IMR-90 (cell line): Measurements from ENCODE around the gene MARCHF3.

ENCODE experiments used
- CTCF ChIP-seq: conservative IDR thresholded peaks from 2 replicates; pipeline ENCODE4 v1.5.1; 2012; ENCODE audit warnings: mild to moderate bottlenecking, low read depth, low read length, improper control_type of control experiment
- ELK1 ChIP-seq: fragments of 150-350 bp; IDR thresholded peaks from 2 replicates; pipeline ENCODE4 v1.6.1; 2016; ENCODE audit warnings: low read depth, mild to moderate bottlenecking, low read length, moderate library complexity, borderline replicate concordance
- POLR2A ChIP-seq: IDR thresholded peaks from 2 replicates; pipeline ENCODE4 v1.6.1; 2012; ENCODE audit warnings: mild to moderate bottlenecking, low read depth, low read length
- RCOR1 ChIP-seq: IDR thresholded peaks from 2 replicates; pipeline ENCODE4 v1.6.1; 2012; ENCODE audit warnings: mild to moderate bottlenecking, low read length, improper control_type of control experiment; ENCODE audit not compliant: insufficient replicate concordance
- RFX5 ChIP-seq: IDR thresholded peaks from 2 replicates; pipeline ENCODE4 v1.8.0; 2012; ENCODE audit warnings: low read depth, mild to moderate bottlenecking, low read length, moderate library complexity

GRCh38 chr5:126878085-126878484 lies 152.3 kb downstream of the MARCHF3 start:
- TF ChIP-seq CTCF (no peak), POLR2A (no peak), RCOR1 (no peak), RFX5 (no peak), ELK1 (no peak)
